ENCODE measurements around the gene PCDHB14. TPM values are rescaled to one million over a fixed set of nuclear protein-coding genes. Genes with fewer than 3 reads are reported as not detected.
A peak's percentile ranks its signal among the peaks of the same experiment; 100 is the strongest.
"Not testable (repeated sequence)": the region's sequence is repeated elsewhere in the genome, so short reads cannot be mapped to it uniquely, and the experiment has no call there.

PCDHB14 gene
- total RNA-seq, 1 experiment from 2014 or later: 2.6 TPM

DNA sequence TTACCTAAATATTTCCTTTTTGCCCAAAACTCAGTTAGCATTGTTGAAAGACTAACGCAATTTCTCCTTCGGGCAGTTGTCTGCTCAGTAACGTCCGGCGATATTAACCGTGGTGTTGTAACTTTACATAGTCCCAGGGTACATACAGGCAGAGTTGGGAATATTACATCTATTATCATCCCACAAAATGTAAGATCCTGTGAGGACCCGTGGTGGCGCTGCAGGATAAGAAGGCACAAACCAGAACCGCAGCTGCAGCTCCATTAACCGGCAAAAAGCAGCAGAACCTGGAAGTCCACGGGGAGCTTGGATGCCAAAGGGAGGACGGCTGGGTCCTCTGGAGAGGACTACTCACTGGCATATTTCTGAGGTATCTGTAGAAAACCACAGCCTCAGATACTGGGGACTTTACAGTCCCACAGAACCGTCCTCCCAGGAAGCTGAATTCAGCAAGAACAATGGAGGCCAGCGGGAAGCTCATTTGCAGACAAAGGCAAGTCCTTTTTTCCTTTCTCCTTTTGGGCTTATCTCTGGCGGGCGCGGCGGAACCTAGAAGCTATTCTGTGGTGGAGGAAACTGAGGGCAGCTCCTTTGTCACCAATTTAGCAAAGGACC lies 45.5 kb upstream of the PCDHB14 start, which contains the start of gene PCDHB8:
Gene PCDHB8, plus strand, starts transcription at position 214 of the 615 bp plus-strand sequence. Its CDS starts 245 bp downstream, at position 459.
- ATAC-seq: peak; percentile 82
- H3K4me3 Mint-ChIP-seq; POLR2A ChIA-PET; H3K27ac Mint-ChIP-seq; DNase-seq (ENCODE audit: low spot score); H3K27me3 Mint-ChIP-seq (ENCODE audit: low read depth); H3K4me1 Mint-ChIP-seq: not testable (repeated sequence)
- CTCF ChIA-PET: interaction anchor here (1.0 to 2.5 kb wide), 16 partner anchors 9 to 337 kb away, joined by 3 to 16 read pairs (median 8); partner anchors contain the start of genes PCDHB10, PCDHB11, PCDHB13 and PCDHB14
- H3K36me3 Mint-ChIP-seq: peaks cover 18% of the 10 kb centered on the region; the same call in 1 of the 2 replicates
- TF ChIP-seq, protein P1, sequence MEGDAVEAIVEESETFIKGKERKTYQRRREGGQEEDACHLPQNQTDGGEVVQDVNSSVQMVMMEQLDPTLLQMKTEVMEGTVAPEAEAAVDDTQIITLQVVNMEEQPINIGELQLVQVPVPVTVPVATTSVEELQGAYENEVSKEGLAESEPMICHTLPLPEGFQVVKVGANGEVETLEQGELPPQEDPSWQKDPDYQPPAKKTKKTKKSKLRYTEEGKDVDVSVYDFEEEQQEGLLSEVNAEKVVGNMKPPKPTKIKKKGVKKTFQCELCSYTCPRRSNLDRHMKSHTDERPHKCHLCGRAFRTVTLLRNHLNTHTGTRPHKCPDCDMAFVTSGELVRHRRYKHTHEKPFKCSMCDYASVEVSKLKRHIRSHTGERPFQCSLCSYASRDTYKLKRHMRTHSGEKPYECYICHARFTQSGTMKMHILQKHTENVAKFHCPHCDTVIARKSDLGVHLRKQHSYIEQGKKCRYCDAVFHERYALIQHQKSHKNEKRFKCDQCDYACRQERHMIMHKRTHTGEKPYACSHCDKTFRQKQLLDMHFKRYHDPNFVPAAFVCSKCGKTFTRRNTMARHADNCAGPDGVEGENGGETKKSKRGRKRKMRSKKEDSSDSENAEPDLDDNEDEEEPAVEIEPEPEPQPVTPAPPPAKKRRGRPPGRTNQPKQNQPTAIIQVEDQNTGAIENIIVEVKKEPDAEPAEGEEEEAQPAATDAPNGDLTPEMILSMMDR (IDR thresholded peaks at IDR 0.05): peak; percentile 26; the same call in 1 of the 2 replicates
- peaks cover 17% of the 10 kb centered on the region for H3K9me3 Mint-ChIP-seq

DNA sequence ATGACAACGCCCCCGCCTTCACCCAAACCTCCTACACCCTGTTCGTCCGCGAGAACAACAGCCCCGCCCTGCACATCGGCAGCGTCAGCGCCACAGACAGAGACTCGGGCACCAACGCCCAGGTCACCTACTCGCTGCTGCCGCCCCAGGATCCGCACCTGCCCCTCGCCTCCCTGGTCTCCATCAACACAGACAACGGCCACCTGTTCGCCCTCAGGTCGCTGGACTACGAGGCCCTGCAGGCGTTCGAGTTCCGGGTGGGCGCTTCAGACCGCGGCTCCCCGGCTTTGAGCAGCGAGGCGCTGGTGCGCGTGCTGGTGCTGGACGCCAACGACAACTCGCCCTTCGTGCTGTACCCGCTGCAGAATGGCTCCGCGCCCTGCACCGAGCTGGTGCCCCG lies 43.8 kb upstream of the PCDHB14 start:
- DNase-seq (ENCODE audit: low spot score); H3K27me3 Mint-ChIP-seq (ENCODE audit: low read depth); H3K27ac Mint-ChIP-seq; ATAC-seq; CTCF ChIA-PET; POLR2A ChIA-PET; H3K4me3 Mint-ChIP-seq: not testable (repeated sequence)
- Mint-ChIP-seq H3K36me3 (peaks cover 16% of the 10 kb centered on the region), H3K9me3 (peaks cover 12% of the 10 kb centered on the region), H3K4me1 (peaks cover 13% of the 10 kb centered on the region)

DNA sequence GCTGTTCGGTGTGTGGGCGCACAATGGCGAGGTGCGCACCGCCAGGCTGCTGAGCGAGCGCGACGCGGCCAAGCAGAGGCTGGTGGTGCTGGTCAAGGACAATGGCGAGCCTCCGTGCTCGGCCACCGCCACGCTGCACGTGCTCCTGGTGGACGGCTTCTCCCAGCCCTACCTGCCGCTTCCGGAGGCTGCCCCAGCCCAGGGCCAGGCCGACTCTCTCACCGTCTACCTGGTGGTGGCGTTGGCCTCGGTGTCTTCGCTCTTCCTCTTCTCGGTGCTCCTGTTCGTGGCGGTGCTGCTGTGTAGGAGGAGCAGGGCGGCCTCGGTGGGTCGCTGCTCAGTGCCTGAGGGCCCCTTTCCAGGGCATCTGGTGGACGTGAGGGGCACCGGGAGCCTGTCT lies 43.3 kb upstream of the PCDHB14 start:
- Mint-ChIP-seq H3K36me3 (peaks cover 19% of the 10 kb centered on the region), H3K9me3 (peaks cover 15% of the 10 kb centered on the region), H3K4me1 (peaks cover 13% of the 10 kb centered on the region)
- H3K27ac Mint-ChIP-seq; POLR2A ChIA-PET; ATAC-seq; DNase-seq (ENCODE audit: low spot score); CTCF ChIA-PET; H3K27me3 Mint-ChIP-seq (ENCODE audit: low read depth); H3K4me3 Mint-ChIP-seq: not testable (repeated sequence)
- TF ChIP-seq, protein P2, sequence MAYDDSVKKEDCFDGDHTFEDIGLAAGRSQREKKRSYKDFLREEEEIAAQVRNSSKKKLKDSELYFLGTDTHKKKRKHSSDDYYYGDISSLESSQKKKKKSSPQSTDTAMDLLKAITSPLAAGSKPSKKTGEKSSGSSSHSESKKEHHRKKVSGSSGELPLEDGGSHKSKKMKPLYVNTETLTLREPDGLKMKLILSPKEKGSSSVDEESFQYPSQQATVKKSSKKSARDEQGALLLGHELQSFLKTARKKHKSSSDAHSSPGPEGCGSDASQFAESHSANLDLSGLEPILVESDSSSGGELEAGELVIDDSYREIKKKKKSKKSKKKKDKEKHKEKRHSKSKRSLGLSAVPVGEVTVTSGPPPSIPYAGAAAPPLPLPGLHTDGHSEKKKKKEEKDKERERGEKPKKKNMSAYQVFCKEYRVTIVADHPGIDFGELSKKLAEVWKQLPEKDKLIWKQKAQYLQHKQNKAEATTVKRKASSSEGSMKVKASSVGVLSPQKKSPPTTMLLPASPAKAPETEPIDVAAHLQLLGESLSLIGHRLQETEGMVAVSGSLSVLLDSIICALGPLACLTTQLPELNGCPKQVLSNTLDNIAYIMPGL (CRISPR knock-in tag; IDR thresholded peaks at IDR 0.05): peak; percentile 29; the same call in 1 of the 2 replicates

DNA sequence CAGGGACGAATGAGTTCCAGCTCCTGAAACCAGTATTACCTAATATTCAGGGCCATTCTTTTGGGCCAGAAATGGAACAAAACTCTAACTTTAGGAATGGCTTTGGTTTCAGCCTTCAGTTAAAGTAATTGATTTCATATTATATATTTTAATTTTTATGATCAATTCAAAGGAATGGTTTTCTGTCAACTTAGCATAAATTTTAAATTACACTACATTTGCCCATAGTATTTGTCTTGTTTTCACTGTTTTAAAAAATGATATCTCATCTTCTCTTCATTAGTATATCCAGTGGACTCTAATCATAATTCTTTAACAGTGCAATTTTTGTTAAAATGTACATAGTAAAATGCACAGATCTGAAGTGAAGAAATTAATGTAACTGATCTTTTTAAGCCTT lies 42.8 kb upstream of the PCDHB14 start:
- Mint-ChIP-seq H3K4me3 (no peak overlapping the region), H3K36me3 (peaks cover 19% of the 10 kb centered on the region), H3K4me1 (peaks cover 13% of the 10 kb centered on the region), H3K27me3 (ENCODE audit: low read depth) (no peaks in the 10 kb centered on the region; the same call in 1 of the 2 replicates), H3K27ac (no peak overlapping the region), H3K9me3 (peaks cover 15% of the 10 kb centered on the region)
- ChIA-PET POLR2A (no interaction called here), CTCF (interaction anchor here (0.8 to 3.0 kb wide), 2 partner anchors 12 to 24 kb away, joined by 6 to 41 read pairs; partner anchors contain the start of gene PCDHB10)
- DNase-seq (ENCODE audit: low spot score): no peak
- no peak for ATAC-seq
- TF ChIP-seq, protein P3, sequence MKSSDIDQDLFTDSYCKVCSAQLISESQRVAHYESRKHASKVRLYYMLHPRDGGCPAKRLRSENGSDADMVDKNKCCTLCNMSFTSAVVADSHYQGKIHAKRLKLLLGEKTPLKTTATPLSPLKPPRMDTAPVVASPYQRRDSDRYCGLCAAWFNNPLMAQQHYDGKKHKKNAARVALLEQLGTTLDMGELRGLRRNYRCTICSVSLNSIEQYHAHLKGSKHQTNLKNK (CRISPR knock-in tag; IDR thresholded peaks at IDR 0.05): no peak
- TF ChIP-seq TCF7 (CRISPR knock-in tag; IDR thresholded peaks at IDR 0.05; ENCODE audit: low read depth) (no peak), ZNF396 (CRISPR knock-in tag; IDR thresholded peaks at IDR 0.05; ENCODE audit: borderline replicate concordance) (no peak), IRF2 (CRISPR knock-in tag; IDR thresholded peaks at IDR 0.05; ENCODE audit: borderline replicate concordance, low read depth) (no peak), SMAD3 (CRISPR knock-in tag; IDR thresholded peaks at IDR 0.05; ENCODE audit: borderline replicate concordance) (no peak), NR3C1 (CRISPR knock-in tag; conservative IDR thresholded peaks at IDR 0.05; ENCODE audit: low read depth) (no peak), ZNF317 (CRISPR knock-in tag; IDR thresholded peaks at IDR 0.05; ENCODE audit: borderline replicate concordance, low read depth) (no peak), OVOL2 (CRISPR knock-in tag; IDR thresholded peaks at IDR 0.05; ENCODE audit: borderline replicate concordance) (no peak), JUN (CRISPR knock-in tag; IDR thresholded peaks at IDR 0.05) (no peak)
- TF ChIP-seq, protein P4, sequence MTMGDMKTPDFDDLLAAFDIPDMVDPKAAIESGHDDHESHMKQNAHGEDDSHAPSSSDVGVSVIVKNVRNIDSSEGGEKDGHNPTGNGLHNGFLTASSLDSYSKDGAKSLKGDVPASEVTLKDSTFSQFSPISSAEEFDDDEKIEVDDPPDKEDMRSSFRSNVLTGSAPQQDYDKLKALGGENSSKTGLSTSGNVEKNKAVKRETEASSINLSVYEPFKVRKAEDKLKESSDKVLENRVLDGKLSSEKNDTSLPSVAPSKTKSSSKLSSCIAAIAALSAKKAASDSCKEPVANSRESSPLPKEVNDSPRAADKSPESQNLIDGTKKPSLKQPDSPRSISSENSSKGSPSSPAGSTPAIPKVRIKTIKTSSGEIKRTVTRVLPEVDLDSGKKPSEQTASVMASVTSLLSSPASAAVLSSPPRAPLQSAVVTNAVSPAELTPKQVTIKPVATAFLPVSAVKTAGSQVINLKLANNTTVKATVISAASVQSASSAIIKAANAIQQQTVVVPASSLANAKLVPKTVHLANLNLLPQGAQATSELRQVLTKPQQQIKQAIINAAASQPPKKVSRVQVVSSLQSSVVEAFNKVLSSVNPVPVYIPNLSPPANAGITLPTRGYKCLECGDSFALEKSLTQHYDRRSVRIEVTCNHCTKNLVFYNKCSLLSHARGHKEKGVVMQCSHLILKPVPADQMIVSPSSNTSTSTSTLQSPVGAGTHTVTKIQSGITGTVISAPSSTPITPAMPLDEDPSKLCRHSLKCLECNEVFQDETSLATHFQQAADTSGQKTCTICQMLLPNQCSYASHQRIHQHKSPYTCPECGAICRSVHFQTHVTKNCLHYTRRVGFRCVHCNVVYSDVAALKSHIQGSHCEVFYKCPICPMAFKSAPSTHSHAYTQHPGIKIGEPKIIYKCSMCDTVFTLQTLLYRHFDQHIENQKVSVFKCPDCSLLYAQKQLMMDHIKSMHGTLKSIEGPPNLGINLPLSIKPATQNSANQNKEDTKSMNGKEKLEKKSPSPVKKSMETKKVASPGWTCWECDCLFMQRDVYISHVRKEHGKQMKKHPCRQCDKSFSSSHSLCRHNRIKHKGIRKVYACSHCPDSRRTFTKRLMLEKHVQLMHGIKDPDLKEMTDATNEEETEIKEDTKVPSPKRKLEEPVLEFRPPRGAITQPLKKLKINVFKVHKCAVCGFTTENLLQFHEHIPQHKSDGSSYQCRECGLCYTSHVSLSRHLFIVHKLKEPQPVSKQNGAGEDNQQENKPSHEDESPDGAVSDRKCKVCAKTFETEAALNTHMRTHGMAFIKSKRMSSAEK (CRISPR knock-in tag; IDR thresholded peaks at IDR 0.05; ENCODE audit: borderline replicate concordance): no peak
- TF ChIP-seq, protein P5, sequence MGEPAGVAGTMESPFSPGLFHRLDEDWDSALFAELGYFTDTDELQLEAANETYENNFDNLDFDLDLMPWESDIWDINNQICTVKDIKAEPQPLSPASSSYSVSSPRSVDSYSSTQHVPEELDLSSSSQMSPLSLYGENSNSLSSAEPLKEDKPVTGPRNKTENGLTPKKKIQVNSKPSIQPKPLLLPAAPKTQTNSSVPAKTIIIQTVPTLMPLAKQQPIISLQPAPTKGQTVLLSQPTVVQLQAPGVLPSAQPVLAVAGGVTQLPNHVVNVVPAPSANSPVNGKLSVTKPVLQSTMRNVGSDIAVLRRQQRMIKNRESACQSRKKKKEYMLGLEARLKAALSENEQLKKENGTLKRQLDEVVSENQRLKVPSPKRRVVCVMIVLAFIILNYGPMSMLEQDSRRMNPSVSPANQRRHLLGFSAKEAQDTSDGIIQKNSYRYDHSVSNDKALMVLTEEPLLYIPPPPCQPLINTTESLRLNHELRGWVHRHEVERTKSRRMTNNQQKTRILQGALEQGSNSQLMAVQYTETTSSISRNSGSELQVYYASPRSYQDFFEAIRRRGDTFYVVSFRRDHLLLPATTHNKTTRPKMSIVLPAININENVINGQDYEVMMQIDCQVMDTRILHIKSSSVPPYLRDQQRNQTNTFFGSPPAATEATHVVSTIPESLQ (CRISPR knock-in tag; IDR thresholded peaks at IDR 0.05): no peak
- TF ChIP-seq, protein P6, sequence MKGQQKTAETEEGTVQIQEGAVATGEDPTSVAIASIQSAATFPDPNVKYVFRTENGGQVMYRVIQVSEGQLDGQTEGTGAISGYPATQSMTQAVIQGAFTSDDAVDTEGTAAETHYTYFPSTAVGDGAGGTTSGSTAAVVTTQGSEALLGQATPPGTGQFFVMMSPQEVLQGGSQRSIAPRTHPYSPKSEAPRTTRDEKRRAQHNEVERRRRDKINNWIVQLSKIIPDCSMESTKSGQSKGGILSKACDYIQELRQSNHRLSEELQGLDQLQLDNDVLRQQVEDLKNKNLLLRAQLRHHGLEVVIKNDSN (CRISPR knock-in tag; IDR thresholded peaks at IDR 0.05): no peak

Measured in WTC11 (cell line).